T47D (cell line): ENCODE results near the gene ANXA11.

Experiments used
- DNase-seq, 2 experiments: peaks; one replicate each; pipeline versions ENCODE4 v3.0.0 to v3.0.0-alpha.2; 2011 to 2012; ENCODE audit warnings: low read depth in 1 of 2, low spot score in 1 of 2
- JUND ChIP-seq: IDR thresholded peaks from 2 replicates; pipeline ENCODE4 v1.6.1; 2012; ENCODE audit warnings: low read depth
- in situ Hi-C: cut with HindIII; loops from 2 replicates; pipeline ENCODE4 v1.10.0; 2016; ENCODE audit warnings: low sequenced_read_pairs, low pct_unique_long_range_greater_than_20kb

Gene ANXA11

DNA sequence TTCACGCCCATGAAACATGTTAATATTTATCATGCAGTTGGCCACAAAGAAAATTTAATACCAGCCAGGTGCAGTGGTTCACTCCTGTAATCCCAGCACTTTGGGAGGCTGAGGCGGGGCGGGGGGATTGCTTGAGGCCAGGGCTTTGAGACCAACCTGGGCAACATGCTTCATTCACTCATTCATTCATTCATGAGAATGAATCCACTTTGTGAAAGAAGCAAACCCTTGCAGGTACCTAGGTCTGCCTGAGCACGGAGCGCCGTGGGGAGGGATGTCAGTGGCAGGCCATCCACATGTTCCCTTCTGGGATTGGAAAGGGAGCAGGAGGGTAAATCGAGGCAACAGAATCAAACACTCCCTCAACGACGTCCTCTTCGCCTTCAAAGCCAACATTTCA is 4.7 kb downstream of the ANXA11 start:
- in situ Hi-C loops = no loop called here
- no peak for TF ChIP-seq JUND
- DNase-seq = no peak

DNA sequence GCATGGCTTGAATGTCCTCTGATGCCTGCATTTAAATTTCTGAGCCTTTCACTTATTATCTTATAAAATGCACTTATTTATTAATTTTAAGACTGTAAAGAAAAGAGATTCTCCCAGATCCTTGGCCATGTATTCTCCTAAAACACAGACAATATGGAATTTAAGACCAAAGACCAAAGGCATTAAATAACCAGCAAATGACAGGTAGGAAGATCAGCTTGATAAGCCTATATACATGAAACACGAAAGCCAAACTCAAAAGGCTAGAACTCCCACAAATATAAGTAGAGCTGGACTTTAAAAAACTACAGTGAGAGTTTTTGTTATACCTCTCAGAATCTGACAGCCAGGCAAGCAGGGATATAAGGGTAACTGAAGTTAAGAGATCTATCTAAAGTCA is 5.1 kb downstream of the ANXA11 start:
- in situ Hi-C loops = no loop called here
- TF ChIP-seq JUND = no peak
- DNase-seq = no peak

DNA sequence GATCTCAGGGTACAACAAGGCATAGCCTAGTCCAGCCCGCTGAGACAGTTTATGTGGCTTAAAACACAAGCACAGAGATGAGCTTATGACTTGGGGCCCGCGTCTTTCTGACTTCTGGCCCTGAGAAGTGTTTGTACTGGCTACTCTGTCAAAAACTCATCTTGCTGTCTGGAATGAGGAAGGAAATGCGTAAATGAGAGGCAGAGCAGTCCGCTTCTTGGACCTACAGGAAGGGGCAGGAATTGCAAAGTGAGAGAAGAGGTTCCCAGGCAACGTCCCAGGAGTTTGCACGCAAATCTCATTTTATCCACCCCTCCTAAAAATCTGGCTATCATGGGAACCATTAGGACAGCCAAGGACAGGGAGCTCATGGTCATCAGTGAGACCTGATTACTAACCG is 5.5 kb downstream of the ANXA11 start:
- peak in 1 of 2 experiments; percentile 57 for DNase-seq
- no peak for TF ChIP-seq JUND
- in situ Hi-C loops = no loop called here

DNA sequence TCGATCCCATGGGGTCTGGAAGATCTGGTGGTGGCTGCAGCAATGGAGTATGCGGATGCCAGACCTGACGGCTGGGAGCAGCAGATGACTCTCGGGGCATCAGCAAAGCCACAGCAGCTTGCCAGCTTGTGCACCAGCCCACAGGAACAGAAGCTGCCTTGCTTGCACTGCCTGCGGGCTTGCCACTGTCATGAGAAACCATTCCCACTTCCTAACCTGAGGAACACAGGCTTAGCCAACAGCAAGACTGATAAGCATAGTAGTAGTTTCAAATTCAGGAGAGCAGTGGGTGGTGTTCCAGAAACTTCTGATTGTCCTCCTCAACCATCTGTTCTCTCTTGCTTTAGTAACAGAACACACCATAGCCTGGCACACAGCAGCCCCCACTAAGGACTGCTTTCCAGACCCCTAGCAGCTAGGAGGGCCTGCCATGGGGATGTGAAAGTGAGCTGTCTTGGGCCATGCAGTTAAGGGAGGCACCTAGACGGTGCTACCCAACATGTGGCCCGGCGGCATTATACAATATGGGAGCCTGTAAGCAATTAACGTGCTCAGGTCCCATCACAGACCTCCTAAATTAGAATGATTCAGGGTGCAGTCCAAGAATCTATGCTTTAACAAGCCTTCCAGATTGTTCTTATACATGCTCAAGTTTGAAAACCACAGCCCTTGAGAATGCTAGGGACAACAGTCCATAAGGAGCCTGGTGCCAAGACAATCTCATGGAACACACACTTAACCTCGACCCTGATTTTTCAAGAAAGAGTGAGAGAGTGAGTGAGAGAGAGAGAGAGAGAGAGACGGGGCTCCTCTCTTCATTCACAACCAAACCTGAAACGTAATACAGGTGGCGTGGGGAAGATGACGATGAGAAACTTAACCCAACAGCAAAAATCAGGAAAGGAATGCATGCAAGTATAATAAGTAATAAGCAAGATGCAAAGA is 7.1 kb downstream of the ANXA11 start:
- in situ Hi-C loops = no loop called here
- no peak for TF ChIP-seq JUND
- DNase-seq = no peak

DNA sequence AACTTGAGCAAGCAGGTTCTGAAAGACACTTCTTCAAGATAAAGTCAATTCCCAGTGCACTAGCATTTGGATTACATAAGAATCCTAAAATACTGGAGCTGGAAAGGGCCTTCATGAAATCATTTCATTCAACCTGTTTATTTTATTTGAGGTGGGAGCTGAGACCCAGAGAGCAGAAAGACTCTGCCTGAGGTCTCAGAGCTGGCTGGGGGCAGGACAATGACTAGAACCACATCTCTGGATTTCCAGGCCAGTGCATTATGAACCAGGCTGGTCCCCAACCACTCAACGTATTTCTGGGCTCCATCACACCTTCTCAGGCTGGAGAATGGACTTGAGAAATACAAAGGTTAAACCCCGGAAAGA is 8.4 kb downstream of the ANXA11 start:
- in situ Hi-C loops = no loop called here
- no peak for TF ChIP-seq JUND

DNA sequence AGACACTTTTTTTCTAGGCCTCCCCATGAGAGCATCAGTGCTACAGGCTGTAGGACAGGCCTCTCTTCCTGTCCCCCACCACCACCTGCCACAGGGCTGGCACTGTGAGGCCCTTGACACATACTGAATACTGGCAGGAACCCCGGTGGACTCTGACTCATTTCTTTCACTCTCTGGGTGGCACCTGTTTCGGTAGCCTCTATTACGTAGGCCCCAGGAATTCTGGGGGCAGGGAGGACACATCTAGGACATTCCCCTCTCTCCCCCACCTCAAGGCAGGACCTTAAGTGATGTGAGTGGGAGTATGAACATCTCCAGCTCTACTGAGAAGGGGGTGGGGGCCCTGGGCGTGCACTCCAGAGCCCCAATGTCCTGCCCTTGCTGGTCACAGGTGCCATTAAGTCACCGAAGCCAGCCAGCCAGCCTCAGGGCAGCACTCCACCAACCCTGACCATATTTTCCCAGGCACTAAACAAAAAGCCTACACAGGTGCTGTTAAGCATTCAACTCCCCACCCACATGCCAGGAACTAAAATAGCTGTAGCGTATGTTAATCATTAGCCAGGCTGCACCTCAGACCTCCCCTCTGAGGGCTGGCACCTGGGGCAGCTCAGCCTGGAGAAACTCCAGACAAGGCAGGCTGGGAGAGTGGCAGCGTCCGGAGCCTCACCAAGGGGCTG is 8.9 kb downstream of the ANXA11 start:
- in situ Hi-C loops = no loop called here
- no peak for TF ChIP-seq JUND
- no peak for DNase-seq

More for the DNA sequence above, 8.4 kb downstream of the ANXA11 start:
- no peak for DNase-seq

DNA sequence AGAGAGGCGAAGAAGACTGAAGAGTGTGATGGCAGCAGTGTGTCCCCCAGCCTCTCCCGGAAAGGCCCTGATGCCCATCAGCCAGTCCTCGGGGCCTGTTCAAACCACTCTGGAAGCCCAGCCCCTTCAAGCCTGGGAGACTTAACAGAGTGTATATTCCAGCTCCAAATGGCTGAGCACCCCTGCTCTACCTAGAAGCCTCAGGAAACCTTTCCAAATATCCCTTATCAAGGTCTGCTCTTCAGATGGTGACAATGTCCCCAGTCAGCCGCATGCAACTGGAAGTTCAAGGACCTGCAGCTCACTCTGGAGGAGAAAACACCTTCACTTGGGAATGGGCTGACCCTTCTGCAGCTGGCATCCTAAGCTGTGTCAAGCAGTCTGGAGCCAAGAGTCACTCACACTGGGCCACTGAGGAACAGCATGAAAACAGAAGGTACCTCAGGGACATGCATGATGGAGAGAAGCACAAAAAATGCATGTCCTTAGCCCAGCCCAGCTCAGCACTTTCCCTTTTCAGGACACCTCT is 10.2 kb downstream of the ANXA11 start:
- TF ChIP-seq JUND = no peak
- in situ Hi-C loops = no loop called here
- no peak for DNase-seq

DNA sequence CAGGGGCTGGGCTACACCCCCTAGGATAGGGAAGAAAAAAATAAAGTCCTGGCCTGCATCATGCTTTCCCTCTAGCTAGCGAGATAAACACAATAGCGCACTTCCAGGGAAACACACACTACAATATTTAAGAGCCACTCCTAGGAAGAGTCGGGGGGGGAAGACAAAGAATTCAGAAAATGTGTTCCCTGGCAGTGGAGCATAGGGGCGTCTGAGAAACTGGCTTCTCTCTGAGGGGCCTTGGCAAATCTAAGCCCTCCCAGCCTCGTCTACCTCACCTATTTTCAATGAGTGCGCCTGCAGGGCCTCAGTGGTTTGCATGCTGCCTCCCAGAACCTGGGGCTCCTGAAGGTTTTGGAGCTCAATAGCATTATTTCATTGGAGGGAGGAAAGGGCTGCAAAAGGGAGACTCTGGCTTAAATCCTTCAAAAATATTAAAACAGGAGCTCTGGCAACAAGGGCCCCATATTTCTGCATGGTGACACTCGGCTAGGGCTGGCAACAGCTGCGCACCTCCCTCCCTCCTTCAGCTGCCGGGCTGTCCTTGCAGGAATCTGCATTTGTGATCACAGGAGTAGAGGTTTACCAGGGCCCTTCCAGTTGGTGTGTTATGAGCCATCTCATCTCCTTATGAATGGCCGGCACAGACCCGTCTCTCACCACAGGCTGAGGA is 10.8 kb downstream of the ANXA11 start:
- TF ChIP-seq JUND = no peak
- in situ Hi-C loops = no loop called here
- DNase-seq = no peak

DNA sequence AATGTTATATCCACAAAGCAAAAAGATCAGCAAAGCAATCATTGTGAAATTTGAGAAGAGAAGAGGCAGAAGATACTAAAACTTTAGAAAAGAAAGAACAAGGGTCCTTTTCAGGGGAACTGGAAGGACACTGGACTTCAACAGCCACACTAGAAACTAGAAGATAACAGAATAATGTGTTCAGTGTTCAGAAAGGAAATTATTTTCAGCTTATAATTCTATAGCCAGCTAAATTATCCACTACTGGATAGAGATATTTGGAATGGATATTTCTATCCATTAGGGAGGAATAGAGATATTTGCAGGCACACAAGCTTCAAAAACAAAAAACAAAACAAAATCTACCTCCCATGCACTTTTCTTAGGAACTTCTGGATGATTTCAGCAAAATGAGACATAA is 12.8 kb downstream of the ANXA11 start:
- in situ Hi-C loops = no loop called here
- DNase-seq = no peak
- no peak for TF ChIP-seq JUND

DNA sequence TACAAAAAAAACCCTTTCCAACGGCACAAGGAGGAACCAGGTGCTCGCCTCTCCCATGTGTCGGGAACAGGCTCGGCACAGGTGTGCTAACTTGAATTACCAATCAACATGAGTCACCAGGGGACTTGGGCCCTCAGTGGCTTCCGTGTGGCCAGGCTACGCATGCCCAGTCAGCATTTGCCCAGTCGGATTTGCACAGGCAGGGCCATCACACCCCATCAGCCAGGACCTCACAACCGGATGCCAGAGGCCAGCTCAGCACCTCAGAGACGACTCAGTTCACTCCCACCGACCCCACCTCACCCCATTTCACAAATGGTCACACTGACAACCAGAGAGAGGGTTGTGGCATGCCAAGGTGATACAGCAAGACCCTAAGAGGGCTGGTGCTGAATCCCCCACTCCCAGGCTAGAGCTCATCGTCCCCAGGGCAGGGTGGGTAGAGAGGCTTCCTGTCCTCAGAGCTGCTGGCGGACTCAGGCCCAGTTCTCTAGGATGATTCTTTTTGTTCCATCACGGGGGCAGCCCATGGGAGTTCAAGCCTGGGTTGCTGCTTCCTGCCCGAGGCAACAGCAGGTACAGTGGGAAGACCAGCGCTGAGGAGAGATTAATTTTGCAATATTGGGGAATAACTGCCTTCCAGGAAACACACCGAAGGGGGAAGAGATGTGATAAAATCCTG is 13.6 kb downstream of the ANXA11 start:
- DNase-seq = no peak
- in situ Hi-C loops = no loop called here
- no peak for TF ChIP-seq JUND

DNA sequence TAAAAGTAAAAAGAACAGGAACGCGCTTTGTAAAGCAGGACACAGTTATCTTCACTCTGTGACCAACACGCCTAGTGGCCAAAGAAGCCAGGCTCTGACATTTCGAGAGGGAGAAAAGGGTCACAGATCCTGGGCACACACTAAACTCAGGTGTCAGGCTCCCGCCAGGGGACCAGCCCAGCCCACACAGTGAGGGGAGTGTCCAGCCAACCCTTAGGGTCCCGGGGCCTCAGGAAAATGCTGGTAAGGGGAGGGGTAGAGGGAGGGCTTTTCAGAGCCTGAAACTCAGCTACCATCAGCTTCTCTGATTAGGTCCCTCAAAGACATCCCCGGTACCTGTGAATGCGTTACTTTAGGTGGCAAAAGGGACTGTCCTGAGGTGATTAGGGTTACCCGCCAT is 16.6 kb downstream of the ANXA11 start:
- TF ChIP-seq JUND = no peak
- in situ Hi-C loops = no loop called here
- no peak for DNase-seq

DNA sequence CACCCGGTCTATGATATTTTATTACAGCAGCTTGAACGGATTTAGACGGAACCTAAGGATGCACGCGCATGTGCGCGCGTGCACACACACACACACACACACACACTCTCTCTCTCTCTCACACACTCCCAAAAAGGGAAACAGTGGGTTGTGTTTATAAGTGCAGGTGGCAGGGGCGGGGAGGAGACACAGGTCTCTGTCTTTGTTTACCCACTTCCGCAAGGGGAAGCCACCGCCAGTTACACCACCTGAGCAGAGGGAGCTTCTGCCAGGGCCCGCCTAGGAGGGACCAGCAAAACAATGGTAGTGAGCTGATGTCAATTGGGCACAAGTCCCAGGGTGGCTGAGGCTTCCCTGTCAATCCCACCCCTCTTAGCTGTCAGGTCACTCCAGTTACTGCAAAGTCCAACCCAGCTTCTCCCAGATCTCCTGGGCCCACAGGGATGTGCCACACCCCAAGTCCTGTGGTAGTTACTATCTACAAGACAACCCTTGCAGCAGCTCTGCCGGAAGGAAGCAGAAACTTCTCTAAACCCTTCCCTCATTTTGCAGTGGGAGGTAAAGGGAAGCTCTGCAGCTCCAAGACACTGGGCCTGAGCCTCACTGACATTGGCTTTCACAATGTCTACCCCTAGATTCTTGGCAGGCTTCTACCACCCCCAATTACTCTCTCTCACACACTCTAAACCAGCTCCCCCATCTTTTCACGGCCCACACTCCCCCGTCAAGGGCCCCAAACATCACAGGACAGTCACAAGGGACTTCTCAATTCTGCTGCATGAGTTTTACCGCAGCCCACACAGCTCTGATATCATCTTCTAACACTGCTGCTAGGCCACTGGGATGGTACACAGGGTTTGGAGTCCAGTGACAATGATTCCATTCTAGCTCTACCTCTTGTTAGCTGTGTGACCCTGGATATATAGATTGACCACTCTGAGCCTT is 17.6 kb downstream of the ANXA11 start:
- DNase-seq = no peak
- TF ChIP-seq JUND = no peak
- in situ Hi-C loops = no loop called here
